Panc1 (cell line): ENCODE results near the gene ANO3. TPM values are rescaled to one million over a fixed set of nuclear protein-coding genes. Genes with fewer than 3 reads are reported as not detected.

ENCODE experiments used
- ATAC-seq: fragments of 200-7000 bp; cut with Tn5 transposase; 2 replicates; pipeline ENCODE4 v1.9.1; 2020; ENCODE audit warnings: mild to moderate bottlenecking, moderate library complexity
- BruUV-seq: library from RNA; stranded (reverse); fragments of 400-500 nt; replicated peaks from 2 replicates; lab custom pipeline; 2021; lab: Mats Ljungman, UMichigan
- CTCF ChIA-PET: fragments of 300-600 bp; sonication (Branson Sonifier 250); formaldehyde crosslinking; loops from one replicate; lab custom pipeline; 2022; ENCODE audit warnings: antibody characterized with exemption; lab: Charles Lee
- POLR2A ChIA-PET: fragments of 300-600 bp; sonication (Branson Sonifier 250); formaldehyde crosslinking; loops from one replicate; lab custom pipeline; 2022; ENCODE audit warnings: antibody characterized with exemption; lab: Charles Lee
- DNase-seq: peaks from one replicate; pipeline ENCODE4 v3.0.0-alpha.2; 2010; ENCODE audit warnings: low read depth, low spot score
- H3K27ac ChIP-seq: 2 replicates; pipeline ENCODE4 v1.5.1; 2011; ENCODE audit warnings: mild to moderate bottlenecking, low read length, inconsistent platforms
- H3K27me3 ChIP-seq: fragments of 200-500 bp; sonication (Bioruptor generic); 2 replicates; pipeline ENCODE4 v1.6.0; 2014; ENCODE audit warnings: low read length, inconsistent platforms; ENCODE audit not compliant: control insufficient read depth, insufficient read depth
- H3K36me3 ChIP-seq: fragments of 200-500 bp; sonication (Bioruptor generic); 2 replicates; pipeline ENCODE4 v1.5.1; 2014; ENCODE audit warnings: inconsistent platforms, mild to moderate bottlenecking, low read length, moderate library complexity; ENCODE audit not compliant: control insufficient read depth, insufficient read depth
- H3K4me1 ChIP-seq: 2 replicates; pipeline ENCODE4 v1.5.1; 2011; ENCODE audit warnings: inconsistent platforms, mild to moderate bottlenecking, low read length, moderate library complexity; ENCODE audit not compliant: control insufficient read depth, insufficient read depth
- H3K4me3 ChIP-seq, 2 experiments: 2 replicates each; pipeline ENCODE4 v1.5.1; 2011 to 2012; ENCODE audit warnings: low read depth in 2 of 2, low read length in 2 of 2, mild to moderate bottlenecking in 2 of 2, inconsistent platforms in 1 of 2, moderate library complexity in 1 of 2
- H3K9me3 ChIP-seq: fragments of 200-500 bp; sonication (Bioruptor generic); 2 replicates; pipeline ENCODE4 v1.5.1; 2014; ENCODE audit warnings: low read depth, mild to moderate bottlenecking, inconsistent platforms, low read length, moderate library complexity; ENCODE audit not compliant: control insufficient read depth, insufficient read depth
- POLR2AphosphoS5 ChIP-seq: IDR thresholded peaks from 2 replicates; pipeline ENCODE4 v1.6.1; 2012; ENCODE audit warnings: mild to moderate bottlenecking, low read depth, low read length, moderate library complexity
- REST ChIP-seq, 2 experiments: IDR thresholded peaks; 2 replicates each; pipeline ENCODE4 v1.6.1; 2011 to 2012; ENCODE audit warnings: low read depth in 2 of 2, control low read depth in 1 of 2, low read length in 1 of 2, mild to moderate bottlenecking in 1 of 2, moderate library complexity in 1 of 2; ENCODE audit not compliant: insufficient read depth in 1 of 2
- SIN3A ChIP-seq: IDR thresholded peaks from 2 replicates; pipeline ENCODE4 v1.6.1; 2012; ENCODE audit warnings: low read depth, mild to moderate bottlenecking, low read length, moderate library complexity, borderline replicate concordance; ENCODE audit not compliant: insufficient read depth
- TCF7L2 ChIP-seq: IDR thresholded peaks from 2 replicates; pipeline ENCODE4 v1.6.1; 2011; ENCODE audit warnings: mild to moderate bottlenecking, low read depth, low read length, inconsistent platforms
- in situ Hi-C: cut with HindIII; loops from 2 replicates; pipeline ENCODE4 v1.10.0; 2016; ENCODE audit warnings: low sequenced_read_pairs, low pct_unique_long_range_greater_than_20kb
- intact Hi-C: fragments of 100-400 bp; cut with micrococcal nuclease; formaldehyde crosslinking; loops from one replicate; pipeline ENCODE4 v1.10.0; 2022; ENCODE audit not compliant: unreplicated experiment
- total RNA-seq: library from RNA; stranded (reverse); gene quantifications from one replicate; pipeline ENCODE4 v1.2.1, GENCODE V29; 2021; ENCODE audit not compliant: unreplicated experiment
- TF ChIP-seq, protein P1 (sequence below): fragments of 450-650 bp; IDR thresholded peaks from 2 replicates; pipeline ENCODE4 v1.5.1; 2017; ENCODE audit warnings: mild to moderate bottlenecking

ANO3 gene
- total RNA-seq, 1 experiment from 2014 or later, result not detected

- H3K9me3 ChIP-seq, result no peaks in the 10 kb centered on the region
- no peaks in the 10 kb centered on the region for H3K27me3 ChIP-seq
- TF ChIP-seq, protein P1, sequence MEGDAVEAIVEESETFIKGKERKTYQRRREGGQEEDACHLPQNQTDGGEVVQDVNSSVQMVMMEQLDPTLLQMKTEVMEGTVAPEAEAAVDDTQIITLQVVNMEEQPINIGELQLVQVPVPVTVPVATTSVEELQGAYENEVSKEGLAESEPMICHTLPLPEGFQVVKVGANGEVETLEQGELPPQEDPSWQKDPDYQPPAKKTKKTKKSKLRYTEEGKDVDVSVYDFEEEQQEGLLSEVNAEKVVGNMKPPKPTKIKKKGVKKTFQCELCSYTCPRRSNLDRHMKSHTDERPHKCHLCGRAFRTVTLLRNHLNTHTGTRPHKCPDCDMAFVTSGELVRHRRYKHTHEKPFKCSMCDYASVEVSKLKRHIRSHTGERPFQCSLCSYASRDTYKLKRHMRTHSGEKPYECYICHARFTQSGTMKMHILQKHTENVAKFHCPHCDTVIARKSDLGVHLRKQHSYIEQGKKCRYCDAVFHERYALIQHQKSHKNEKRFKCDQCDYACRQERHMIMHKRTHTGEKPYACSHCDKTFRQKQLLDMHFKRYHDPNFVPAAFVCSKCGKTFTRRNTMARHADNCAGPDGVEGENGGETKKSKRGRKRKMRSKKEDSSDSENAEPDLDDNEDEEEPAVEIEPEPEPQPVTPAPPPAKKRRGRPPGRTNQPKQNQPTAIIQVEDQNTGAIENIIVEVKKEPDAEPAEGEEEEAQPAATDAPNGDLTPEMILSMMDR, result no peak
- TF ChIP-seq REST (IDR thresholded peaks at IDR 0.05; ENCODE audit: insufficient read depth in 1 of 2, low read depth in 2 of 2, low read length in 1 of 2), result no peak
- no peak for TF ChIP-seq POLR2AphosphoS5
- TF ChIP-seq SIN3A, result no peak
- TF ChIP-seq TCF7L2, result no peak
- in situ Hi-C loops (no loop called here), intact Hi-C loops (no loop called here)
- ChIA-PET POLR2A (interaction anchor here (0.6 kb wide), 1 partner anchor 758 kb away, joined by 11 read pairs; no protein-coding TSS in a partner anchor), CTCF (no interaction called here)
- BruUV-seq, result no TSS peak
- ATAC-seq (no peak), DNase-seq (no peak)
- H3K27ac ChIP-seq, result no peak overlapping the region
- no peak overlapping the region for H3K4me3 ChIP-seq
- no peaks in the 10 kb centered on the region for H3K36me3 ChIP-seq
- H3K4me1 ChIP-seq, result no peaks in the 10 kb centered on the region
These were observed 286.5 kb downstream of the ANO3 start for GRCh38 chr11:26618441-26618840.

DNA sequence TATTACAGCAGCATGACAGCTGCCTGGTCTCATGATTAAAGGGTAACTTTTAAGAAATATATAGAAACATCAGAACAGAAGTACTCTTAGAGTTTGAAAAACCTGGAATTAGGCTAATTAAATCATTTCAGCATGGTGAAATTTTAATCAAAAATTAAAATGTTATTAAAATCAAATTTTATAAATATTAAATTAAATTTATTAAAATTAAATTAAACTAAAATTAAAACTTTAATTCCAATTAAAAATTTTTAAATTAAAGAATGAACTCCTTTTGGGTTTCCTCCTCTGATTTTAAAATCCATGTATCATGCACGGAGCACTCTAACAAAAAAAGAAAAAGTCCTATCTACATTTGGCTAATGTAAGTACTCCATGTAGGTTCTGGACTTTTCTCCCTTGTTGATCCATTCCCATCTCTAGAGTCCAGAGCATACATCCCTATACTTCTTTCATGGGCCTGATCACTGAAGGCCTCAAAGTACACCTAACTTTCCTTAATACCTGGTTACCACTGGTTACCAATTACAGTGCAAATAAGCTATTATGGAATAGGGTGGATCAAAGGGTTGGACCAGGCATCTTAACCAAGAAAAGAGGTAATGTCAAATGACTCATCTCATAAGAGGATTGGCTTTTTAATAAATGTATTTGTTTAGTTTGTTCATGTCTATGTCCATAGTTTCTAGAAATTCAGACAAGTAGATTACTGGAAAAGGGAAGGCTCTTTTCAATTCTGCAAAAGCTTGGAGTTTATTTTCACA is 288.5 kb downstream of the ANO3 start:
- no TSS peak for BruUV-seq
- ATAC-seq, result no peak
- intact Hi-C loops, result no loop called here
- CTCF ChIA-PET, result no interaction called here
- H3K4me3 ChIP-seq, result no peak overlapping the region
- no peak overlapping the region for H3K27ac ChIP-seq
- no peak for DNase-seq
- H3K9me3 ChIP-seq, result no peaks in the 10 kb centered on the region
- no peaks in the 10 kb centered on the region for H3K27me3 ChIP-seq
- H3K4me1 ChIP-seq, result no peaks in the 10 kb centered on the region
- in situ Hi-C loops, result no loop called here
- POLR2A ChIA-PET, result no interaction called here
- TF ChIP-seq, protein P1, result no peak
- no peaks in the 10 kb centered on the region for H3K36me3 ChIP-seq
